PC-9 (cell line): ENCODE results near the gene SREBF2. TPM values are rescaled to one million over a fixed set of nuclear protein-coding genes. Genes with fewer than 3 reads are reported as not detected.

Source experiments
- BruUV-seq: library from RNA; stranded (reverse); fragments of 400-500 nt; replicated peaks from 2 replicates; lab custom pipeline; 2021; lab: Mats Ljungman, UMichigan
- CTCF ChIA-PET: fragments of 300-600 bp; sonication (Branson Sonifier 250); formaldehyde crosslinking; loops from one replicate; lab custom pipeline; 2022; ENCODE audit warnings: antibody characterized with exemption; lab: Charles Lee
- POLR2A ChIA-PET: fragments of 300-600 bp; sonication (Branson Sonifier 250); formaldehyde crosslinking; loops from one replicate; lab custom pipeline; 2022; ENCODE audit warnings: antibody characterized with exemption; ENCODE audit not compliant: unreplicated experiment; lab: Charles Lee
- DNase-seq, 2 experiments: peaks; one replicate each; pipeline versions ENCODE4 v3.0.0 to v3.0.0-alpha.2; 2015 to 2022; ENCODE audit warnings: mixed read lengths in 1 of 2
- H2AFZ ChIP-seq: fragments of 200-600 bp; sonication (generic); 2 replicates; pipeline ENCODE4 v1.8.1; 2017; ENCODE audit warnings: antibody characterized with exemption
- H3F3A ChIP-seq: fragments of 200-600 bp; sonication (generic); 2 replicates; pipeline ENCODE4 v1.8.1; 2017; ENCODE audit warnings: antibody characterized with exemption, mild to moderate bottlenecking, low read depth; ENCODE audit not compliant: insufficient read depth
- H3K27ac ChIP-seq: fragments of 200-600 bp; sonication (generic); 2 replicates; pipeline ENCODE4 v1.6.1; 2016; ENCODE audit warnings: mixed run types
- H3K27me3 ChIP-seq: fragments of 200-600 bp; sonication (generic); 2 replicates; pipeline ENCODE4 v1.6.1; 2016; ENCODE audit warnings: low read depth, mixed run types; ENCODE audit not compliant: insufficient read depth
- H3K36me3 ChIP-seq: fragments of 200-600 bp; sonication (generic); 2 replicates; pipeline ENCODE4 v1.6.1; 2016; ENCODE audit warnings: low read depth, mixed run types
- H3K4me1 ChIP-seq: fragments of 200-600 bp; sonication (generic); replicated peaks from 2 replicates; pipeline ENCODE4 v1.6.1; 2016; ENCODE audit warnings: mixed run types; ENCODE audit not compliant: insufficient read depth
- H3K4me2 ChIP-seq: fragments of 200-600 bp; sonication (generic); 2 replicates; pipeline ENCODE4 v1.6.1; 2017; ENCODE audit warnings: mixed run types
- H3K4me3 ChIP-seq: fragments of 200-600 bp; sonication (generic); 2 replicates; pipeline ENCODE4 v1.6.1; 2016; ENCODE audit warnings: mixed run types
- H3K79me2 ChIP-seq: fragments of 200-600 bp; sonication (generic); 2 replicates; pipeline ENCODE4 v1.6.1; 2017; ENCODE audit warnings: low read depth, mixed run types
- H3K9me2 ChIP-seq: fragments of 200-600 bp; sonication (generic); 2 replicates; pipeline ENCODE4 v1.8.1; 2017; ENCODE audit warnings: mild to moderate bottlenecking; ENCODE audit not compliant: insufficient read depth
- H3K9me3 ChIP-seq: fragments of 200-600 bp; sonication (generic); 2 replicates; pipeline ENCODE4 v1.8.1; 2016; ENCODE audit warnings: low read depth; ENCODE audit not compliant: insufficient read depth
- H4K20me1 ChIP-seq: fragments of 200-600 bp; sonication (generic); 2 replicates; pipeline ENCODE4 v1.8.1; 2017; ENCODE audit not compliant: insufficient read depth
- EZH2 ChIP-seq: fragments of 200-600 bp; sonication (generic); IDR thresholded peaks from 2 replicates; pipeline ENCODE4 v1.8.0; 2017; ENCODE audit warnings: antibody characterized with exemption, low read depth
- intact Hi-C: fragments of 100-400 bp; cut with micrococcal nuclease; formaldehyde crosslinking; loops from one replicate; pipeline ENCODE4 v1.10.0; 2022; ENCODE audit not compliant: unreplicated experiment
- total RNA-seq: library from RNA; stranded (reverse); gene quantifications from 2 replicates; pipeline ENCODE4 v1.2.3, GENCODE V29; 2021
- TF ChIP-seq, protein P1 (sequence below): fragments of 200-600 bp; sonication (generic); conservative IDR thresholded peaks from 2 replicates; pipeline ENCODE4 v1.6.1; 2017; ENCODE audit warnings: mixed run types, antibody characterized with exemption, mild to moderate bottlenecking, moderate library complexity

Gene SREBF2
- total RNA-seq, 1 experiment from 2014 or later: 196 TPM

DNA sequence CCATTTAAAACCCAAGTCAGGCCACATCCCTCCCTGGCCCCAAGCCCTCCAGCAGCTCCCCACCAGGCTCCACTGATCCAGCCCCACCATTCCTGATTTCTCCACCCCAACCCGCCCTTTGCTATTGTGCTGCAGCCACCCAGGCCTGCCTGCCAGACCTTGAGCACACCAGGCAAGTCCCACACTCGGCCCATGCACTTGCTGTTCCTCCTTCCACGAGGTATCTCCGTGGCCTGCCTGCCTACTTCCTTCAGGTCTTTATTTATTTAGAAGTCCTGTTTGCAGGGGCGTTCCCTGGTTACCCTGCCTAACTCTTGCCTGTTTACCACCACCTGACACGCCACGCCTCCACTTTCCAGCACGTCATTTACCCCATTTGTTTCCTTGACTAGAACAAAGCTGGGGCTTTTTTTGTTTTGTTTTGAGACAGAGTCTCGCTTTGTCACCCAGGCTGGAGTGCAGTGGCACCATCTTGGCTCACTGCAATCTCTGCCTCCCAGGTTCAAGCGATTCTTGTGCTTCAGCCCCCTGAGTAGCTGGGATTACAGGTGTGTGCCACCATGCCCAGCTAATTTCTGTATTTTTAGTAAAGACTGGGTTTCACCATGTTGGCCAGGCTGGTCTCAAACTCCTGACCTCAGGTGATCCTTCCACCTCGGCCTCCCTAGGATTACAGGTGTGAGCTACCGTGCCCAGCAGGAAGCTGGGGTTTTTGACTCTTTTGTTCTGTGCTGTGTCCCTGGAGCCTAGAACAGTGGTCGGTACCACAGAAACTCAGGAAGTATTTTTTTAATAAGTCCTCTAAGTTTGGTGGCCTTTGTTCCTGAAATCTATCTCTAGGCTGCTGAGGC, 107.3 kb downstream of the SREBF2 start:
- Histone ChIP-seq H3K4me2 (no peak overlapping the region), H3K4me1 (peaks cover 5% of the 10 kb centered on the region), H4K20me1 (0 out of 2 replicates have a peak, but pooled peaks cover 9% of the 10 kb centered on the region), H3K36me3 (0 out of 2 replicates have a peak, but pooled peaks cover 4% of the 10 kb centered on the region), H3K9me3 (no peaks in the 10 kb centered on the region), H3K27me3 (no peaks in the 10 kb centered on the region), H3K4me3 (no peak overlapping the region), H3K27ac (peak overlapping the region; percentile 58), H3K9me2 (no peaks in the 10 kb centered on the region), H2AFZ (no peak overlapping the region), H3F3A (peaks cover 34% of the 10 kb centered on the region), H3K79me2 (peaks cover 12% of the 10 kb centered on the region)
- BruUV-seq: no TSS peak
- peak; percentile 45 to 68 for DNase-seq
- no peak for TF ChIP-seq EZH2
- TF ChIP-seq, protein P1, sequence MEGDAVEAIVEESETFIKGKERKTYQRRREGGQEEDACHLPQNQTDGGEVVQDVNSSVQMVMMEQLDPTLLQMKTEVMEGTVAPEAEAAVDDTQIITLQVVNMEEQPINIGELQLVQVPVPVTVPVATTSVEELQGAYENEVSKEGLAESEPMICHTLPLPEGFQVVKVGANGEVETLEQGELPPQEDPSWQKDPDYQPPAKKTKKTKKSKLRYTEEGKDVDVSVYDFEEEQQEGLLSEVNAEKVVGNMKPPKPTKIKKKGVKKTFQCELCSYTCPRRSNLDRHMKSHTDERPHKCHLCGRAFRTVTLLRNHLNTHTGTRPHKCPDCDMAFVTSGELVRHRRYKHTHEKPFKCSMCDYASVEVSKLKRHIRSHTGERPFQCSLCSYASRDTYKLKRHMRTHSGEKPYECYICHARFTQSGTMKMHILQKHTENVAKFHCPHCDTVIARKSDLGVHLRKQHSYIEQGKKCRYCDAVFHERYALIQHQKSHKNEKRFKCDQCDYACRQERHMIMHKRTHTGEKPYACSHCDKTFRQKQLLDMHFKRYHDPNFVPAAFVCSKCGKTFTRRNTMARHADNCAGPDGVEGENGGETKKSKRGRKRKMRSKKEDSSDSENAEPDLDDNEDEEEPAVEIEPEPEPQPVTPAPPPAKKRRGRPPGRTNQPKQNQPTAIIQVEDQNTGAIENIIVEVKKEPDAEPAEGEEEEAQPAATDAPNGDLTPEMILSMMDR: no peak
- ChIA-PET CTCF (interaction anchor here (0.6 to 2.2 kb wide), 6 partner anchors 15 to 268 kb away, joined by 3 to 26 read pairs (median 4); no protein-coding TSS in a partner anchor), POLR2A (interaction anchor here (0.7 kb wide), 1 partner anchor 105 kb away, joined by 4 read pairs; no protein-coding TSS in a partner anchor)
- intact Hi-C loops: loop anchor here (10.0 kb wide), 1 partner anchor 135 kb away; the partner anchor contains the start of genes NAGA, PHETA2 and SMDT1

- DNase-seq: peak; percentile 63 to 84
- no peak overlapping the region for H3K4me3 ChIP-seq
- peaks cover 11% of the 10 kb centered on the region for H3K4me1 ChIP-seq
- ChIA-PET CTCF (interaction anchor here (0.5 to 2.2 kb wide), 9 partner anchors 15 to 270 kb away, joined by 3 to 26 read pairs (median 3); no protein-coding TSS in a partner anchor), POLR2A (no interaction called here)
- H3F3A ChIP-seq: peaks cover 34% of the 10 kb centered on the region
- H3K9me2 ChIP-seq: no peaks in the 10 kb centered on the region
- H3K36me3 ChIP-seq: 0 out of 2 replicates have a peak, but pooled peaks cover 4% of the 10 kb centered on the region
- no peak overlapping the region for H2AFZ ChIP-seq
- H3K27ac ChIP-seq: peak overlapping the region; percentile 58
- intact Hi-C loops: loop anchor here (1.0 to 10.0 kb wide), 4 partner anchors 119 to 275 kb away; partner anchors contain the start of genes NAGA, PHETA2 and SMDT1
- peaks cover 20% of the 10 kb centered on the region for H3K79me2 ChIP-seq
- no peak overlapping the region for H3K4me2 ChIP-seq
- no TSS peak for BruUV-seq
- no peaks in the 10 kb centered on the region for H3K27me3 ChIP-seq
- H4K20me1 ChIP-seq: 0 out of 2 replicates have a peak, but pooled peaks cover 9% of the 10 kb centered on the region
- TF ChIP-seq, protein P1: peak; percentile 98
- TF ChIP-seq EZH2: no peak
- H3K9me3 ChIP-seq: no peaks in the 10 kb centered on the region
Measured at GRCh38 chr22:41940832-41941765, 108.2 kb downstream of the SREBF2 start.
